SKM-1 treated with dmso at 0.1 percent for 144 hours (cell line): ENCODE results near the gene CYLD.
A peak's percentile ranks its signal among the peaks of the same experiment; 100 is the strongest.

ENCODE experiments used
- DNase-seq: peaks from one replicate; lab custom pipeline; 2025; ENCODE audit not compliant: unreplicated experiment; lab: John Stamatoyannopoulos, UW

The CYLD gene

DNA sequence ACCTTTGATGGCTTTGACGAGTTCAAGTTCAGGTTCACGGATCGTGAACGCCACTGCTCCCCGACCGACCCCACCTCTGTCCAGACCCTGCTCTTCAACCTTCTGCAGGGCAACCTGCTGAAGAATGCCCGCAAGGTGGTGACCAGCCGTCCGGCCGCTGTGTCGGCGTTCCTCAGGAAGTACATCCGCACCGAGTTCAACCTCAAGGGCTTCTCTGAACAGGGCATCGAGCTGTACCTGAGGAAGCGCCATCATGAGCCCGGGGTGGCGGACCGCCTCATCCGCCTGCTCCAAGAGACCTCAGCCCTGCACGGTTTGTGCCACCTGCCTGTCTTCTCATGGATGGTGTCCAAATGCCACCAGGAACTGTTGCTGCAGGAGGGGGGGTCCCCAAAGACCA lies 30.8 kb upstream of the CYLD start:
- DNase-seq, result no peak

GRCh38 chr16:50711862-50712559 lies 29.9 kb upstream of the CYLD start:
- DNase-seq, result no peak

GRCh38 chr16:50712560-50712898 lies 29.4 kb upstream of the CYLD start:
- peak; percentile 52 for DNase-seq

DNA sequence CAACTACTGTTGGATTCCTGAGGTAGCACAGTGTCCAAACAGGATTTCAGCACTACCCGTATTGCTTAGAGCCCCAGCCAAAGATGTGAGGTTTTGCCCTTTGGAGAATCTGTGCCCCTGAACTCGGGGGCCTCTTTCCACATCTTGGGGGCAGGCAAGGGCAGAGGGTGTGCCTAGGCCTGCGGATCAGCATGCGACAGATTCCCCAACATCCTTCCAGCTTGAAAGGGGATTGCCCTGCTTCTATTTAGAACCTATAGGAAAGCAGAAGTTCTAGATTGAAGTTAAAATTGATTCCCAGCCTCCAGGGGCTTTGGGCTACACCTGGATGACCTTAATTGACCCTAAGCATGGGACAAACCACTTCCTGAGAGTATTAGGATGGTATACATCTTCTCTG lies 28.9 kb upstream of the CYLD start:
- DNase-seq, result no peak

DNA sequence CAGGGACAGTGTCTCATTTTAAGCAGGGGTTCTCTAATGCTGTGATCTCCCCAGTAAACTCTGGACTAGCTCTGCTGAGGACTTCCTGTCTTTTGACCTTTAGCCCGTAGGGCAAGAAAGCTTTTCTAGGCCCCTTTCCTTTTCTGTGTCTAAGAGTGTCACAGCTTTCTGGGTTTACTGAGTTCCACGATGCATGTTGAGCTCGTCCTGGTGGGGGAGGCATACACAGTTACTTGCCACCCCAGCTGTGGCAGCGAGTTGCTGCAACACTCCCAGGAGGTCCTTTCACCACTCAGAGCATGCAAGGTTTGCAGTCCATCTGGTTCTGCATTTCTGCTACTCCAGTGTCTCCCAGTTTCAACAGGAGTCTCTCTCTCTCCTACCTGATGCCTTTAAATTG lies 24.8 kb upstream of the CYLD start:
- peak; percentile 26 for DNase-seq

DNA sequence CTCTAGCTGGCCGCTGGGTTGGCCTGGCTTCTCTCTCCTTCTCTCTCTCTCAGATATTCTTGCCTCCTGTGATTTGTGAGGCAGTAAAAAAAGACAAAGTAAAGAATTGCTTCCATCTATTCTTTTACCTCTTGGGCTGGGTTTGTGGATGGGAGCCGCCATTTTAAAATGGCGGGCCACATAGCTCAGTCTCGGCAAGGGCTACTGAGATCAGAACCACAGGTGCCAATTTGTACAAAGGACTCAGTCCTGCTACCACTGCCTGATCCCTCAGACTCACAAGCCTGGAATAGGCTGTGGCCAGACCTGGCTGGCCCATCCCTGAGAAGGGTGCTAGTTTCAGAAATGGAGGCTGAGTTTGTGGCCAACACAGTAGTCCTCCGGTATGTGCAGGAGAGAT lies 24.4 kb upstream of the CYLD start:
- DNase-seq, result no peak

- DNase-seq, result no peak
Measured at GRCh38 chr16:50718061-50718760, 23.7 kb upstream of the CYLD start.

DNA sequence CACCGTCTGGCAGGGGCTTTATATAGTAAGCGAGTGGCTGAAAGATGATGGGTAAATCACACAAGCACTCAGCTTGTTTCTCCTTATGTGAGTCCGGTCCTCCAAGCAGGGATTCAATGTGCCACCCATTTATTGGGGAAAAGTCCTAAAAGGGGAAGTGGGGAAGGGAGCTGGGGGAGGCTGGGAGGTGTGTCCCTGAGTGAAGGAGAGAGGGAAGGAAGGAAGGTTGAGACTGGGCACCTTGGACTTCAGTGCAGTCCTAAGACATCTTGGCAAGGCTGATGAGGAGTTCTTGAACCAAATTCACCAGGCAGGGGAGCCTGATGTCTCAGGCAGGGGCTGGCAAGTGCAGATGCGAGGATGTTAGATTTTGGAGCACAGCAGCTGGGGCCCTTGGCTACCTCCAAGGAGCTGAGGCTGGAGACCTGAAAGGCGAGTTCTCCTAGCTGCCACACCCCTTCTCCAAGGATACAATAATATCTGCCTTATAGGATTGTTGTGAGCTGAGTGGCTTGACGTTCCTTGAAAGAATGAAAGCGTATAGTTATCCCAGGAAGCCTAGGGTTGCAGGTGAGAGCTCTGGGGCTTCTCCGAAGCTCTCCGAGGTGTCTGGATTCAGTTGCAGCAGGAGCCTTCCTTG lies 23.0 kb upstream of the CYLD start:
- DNase-seq, result no peak

- DNase-seq, result no peak
Measured at GRCh38 chr16:50719401-50720337, 22.2 kb upstream of the CYLD start.

DNA sequence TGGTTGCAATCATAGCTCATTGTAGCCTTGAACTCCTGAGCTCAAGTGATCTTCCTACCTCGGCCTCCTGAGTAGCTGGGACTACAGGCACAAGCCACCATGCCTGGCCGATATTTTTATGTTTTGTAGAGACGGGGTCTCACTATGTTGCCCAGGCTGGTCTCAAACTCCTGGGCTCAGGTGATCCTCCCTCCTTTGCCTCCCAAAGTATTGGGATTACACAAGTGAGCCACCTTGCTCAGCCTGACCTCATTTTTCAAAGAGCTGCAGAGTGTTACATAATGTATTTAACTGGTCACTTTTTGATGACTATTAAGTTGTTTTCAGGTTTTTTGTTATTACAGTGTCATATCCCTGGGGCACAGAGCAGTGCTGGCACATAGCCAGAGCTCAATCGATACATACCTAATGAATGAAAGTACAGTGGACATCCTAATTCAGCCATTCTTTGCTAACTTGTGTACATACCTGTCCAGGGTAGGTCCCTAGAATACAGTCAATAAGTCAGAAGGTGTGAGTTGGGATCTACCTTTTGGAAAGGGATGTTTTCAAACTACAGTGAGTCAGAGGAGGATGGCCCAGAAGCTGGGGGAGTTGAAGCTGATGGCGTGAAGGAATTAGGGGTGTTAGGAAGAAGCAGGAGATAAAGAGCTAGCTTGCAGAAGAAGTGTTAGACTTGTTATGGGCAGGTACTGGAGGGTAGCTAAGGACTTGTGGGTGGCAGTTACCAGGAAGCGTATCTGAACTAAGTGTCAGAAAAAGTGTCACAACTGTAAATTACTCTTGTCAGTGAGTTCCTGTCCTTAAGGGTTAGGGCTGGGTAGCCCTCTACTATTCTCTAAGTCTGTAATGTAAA lies 20.1 kb upstream of the CYLD start:
- DNase-seq, result no peak

DNA sequence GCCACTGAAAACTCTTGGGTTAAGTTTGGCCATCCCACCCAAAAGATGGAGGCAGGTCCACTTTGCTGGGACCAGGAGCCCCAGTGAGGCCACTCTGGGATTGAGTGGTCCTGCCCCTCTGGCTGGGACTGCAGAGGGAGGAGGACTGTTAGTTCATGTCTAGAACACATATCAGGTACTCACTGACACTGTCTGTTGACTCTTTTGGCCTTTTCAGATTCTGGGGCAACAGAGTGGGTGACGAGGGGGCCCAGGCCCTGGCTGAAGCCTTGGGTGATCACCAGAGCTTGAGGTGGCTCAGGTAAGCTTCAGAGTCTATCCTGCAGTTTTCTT lies 19.5 kb upstream of the CYLD start:
- no peak for DNase-seq

DNA sequence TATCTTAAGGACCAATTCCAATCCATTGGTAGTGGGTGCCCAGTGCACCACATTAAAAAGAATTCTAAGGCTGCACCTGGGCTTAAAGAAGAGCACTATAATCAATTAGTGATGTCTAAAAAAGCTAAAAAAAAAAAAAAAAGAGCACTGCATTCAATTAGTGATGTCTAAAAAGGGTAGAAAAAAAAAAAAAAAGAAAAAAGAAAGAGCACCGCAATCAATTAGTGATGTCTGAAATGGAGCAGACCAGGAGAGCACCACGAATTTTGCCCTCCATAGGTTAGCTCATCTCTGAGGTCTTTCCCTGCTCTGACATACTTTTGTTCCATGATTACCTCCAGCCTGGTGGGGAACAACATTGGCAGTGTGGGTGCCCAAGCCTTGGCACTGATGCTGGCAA lies 18.9 kb upstream of the CYLD start:
- no peak for DNase-seq

DNA sequence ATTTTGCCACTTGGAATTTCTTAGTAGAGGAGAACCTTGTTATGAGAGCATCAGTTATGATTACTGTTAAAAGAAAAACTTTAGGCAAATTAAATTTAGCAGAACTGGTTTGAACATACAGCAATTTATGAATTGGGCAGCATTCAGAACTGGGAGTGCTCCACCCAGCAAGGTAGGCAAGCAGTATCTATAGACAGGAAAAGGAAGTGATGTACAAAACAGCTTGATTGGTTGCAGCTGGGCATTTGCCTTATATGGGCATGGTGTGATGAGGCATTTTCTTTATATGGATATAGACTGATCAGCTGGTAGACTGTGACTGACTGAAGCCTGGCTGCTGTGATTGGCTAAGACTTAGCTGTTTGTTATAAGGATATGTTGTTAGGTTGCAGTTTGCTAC lies 17.6 kb upstream of the CYLD start:
- no peak for DNase-seq

- no peak for DNase-seq
Measured at GRCh38 chr16:50731130-50731988, 10.5 kb upstream of the CYLD start.

DNA sequence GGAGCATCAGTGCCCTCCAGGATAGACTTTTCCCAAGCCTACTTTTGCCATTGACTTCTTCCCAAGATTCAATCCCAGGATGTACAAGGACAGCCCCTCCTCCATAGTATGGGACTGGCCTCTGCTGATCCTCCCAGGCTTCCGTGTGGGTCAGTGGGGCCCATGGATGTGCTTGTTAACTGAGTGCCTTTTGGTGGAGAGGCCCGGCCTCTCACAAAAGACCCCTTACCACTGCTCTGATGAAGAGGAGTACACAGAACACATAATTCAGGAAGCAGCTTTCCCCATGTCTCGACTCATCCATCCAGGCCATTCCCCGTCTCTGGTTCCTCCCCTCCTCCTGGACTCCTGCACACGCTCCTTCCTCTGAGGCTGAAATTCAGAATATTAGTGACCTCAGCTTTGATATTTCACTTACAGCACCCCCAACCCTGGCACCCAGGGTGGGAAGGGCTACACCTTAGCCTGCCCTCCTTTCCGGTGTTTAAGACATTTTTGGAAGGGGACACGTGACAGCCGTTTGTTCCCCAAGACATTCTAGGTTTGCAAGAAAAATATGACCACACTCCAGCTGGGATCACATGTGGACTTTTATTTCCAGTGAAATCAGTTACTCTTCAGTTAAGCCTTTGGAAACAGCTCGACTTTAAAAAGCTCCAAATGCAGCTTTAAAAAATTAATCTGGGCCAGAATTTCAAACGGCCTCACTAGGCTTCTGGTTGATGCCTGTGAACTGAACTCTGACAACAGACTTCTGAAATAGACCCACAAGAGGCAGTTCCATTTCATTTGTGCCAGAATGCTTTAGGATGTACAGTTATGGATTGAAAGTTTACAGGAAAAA lies 9.7 kb upstream of the CYLD start:
- no peak for DNase-seq

GRCh38 chr16:50733468-50733867 lies 8.4 kb upstream of the CYLD start:
- DNase-seq, result no peak

GRCh38 chr16:50735629-50736122 lies 6.2 kb upstream of the CYLD start:
- no peak for DNase-seq

DNA sequence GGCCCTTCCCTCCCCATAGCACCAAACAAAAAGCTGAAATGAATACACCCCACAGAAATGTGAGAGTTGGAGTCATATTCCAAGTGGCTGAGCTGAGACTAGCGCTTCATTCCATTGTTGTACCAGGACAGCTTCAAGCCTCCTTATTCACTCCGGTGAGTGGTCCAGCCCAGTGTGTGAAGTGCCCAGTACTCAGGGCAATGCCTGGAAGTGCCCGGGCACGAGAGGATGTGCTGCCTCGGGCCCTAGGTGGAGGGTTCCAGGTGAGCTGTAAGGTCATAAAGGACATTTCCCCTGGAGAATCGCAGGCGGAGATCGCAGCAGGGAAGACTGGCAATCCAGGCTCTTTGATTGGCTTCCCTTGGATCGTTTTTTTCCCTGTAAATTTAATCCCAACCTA lies 5.4 kb upstream of the CYLD start:
- no peak for DNase-seq
